Urinary bladder (tissue), 4 donors: Measurements from ENCODE around the gene CADPS2. TPM values are rescaled to one million over a fixed set of nuclear protein-coding genes. Genes with fewer than 3 reads are reported as not detected.
"Not testable (repeated sequence)": the region's sequence is repeated elsewhere in the genome, so short reads cannot be mapped to it uniquely, and the experiment has no call there.

Source experiments
- DNase-seq: peaks from one replicate; pipeline ENCODE4 v3.0.0-alpha.2; 2015; ENCODE audit errors: extremely low spot score
- H3K27ac ChIP-seq: one replicate; pipeline ENCODE4 v1.5.1; 2013; ENCODE audit warnings: low read depth, mild to moderate bottlenecking, moderate library complexity
- H3K36me3 ChIP-seq: one replicate; pipeline ENCODE4 v1.6.1; 2013; ENCODE audit warnings: mild to moderate bottlenecking, moderate library complexity; ENCODE audit not compliant: insufficient read depth
- H3K4me1 ChIP-seq: one replicate; pipeline ENCODE4 v1.6.1; 2013; ENCODE audit warnings: mild to moderate bottlenecking, moderate library complexity; ENCODE audit not compliant: insufficient read depth
- H3K4me3 ChIP-seq: one replicate; pipeline ENCODE4 v1.5.1; 2013; ENCODE audit warnings: low read depth, low read length
- WGBS: extraction: QIAGEN DNeasy Blood & Tissue Kit; methylation state at CpG from one replicate; pipeline ENCODE4 v1.1.7; 2013; 5-methylcytosine and 5-hydroxymethylcytosine counted together
- polyA plus RNA-seq: library from polyadenylated mRNA; stranded (reverse); fragments of 200-250 nt; gene quantifications from one replicate; pipeline ENCODE4 v1.2.3, GENCODE V29; 2013
- total RNA-seq: library from RNA; depleted of rRNA; stranded (reverse); fragments of >200 nt; gene quantifications from one replicate; pipeline ENCODE4 v1.2.3, GENCODE V29; 2014
- donor health status: healthy with polysubstance abuse.
- donor health status: healthy.

The CADPS2 gene
- total and polyA plus RNA-seq, 2 donors, result 5.5 to 36.0 TPM

DNA sequence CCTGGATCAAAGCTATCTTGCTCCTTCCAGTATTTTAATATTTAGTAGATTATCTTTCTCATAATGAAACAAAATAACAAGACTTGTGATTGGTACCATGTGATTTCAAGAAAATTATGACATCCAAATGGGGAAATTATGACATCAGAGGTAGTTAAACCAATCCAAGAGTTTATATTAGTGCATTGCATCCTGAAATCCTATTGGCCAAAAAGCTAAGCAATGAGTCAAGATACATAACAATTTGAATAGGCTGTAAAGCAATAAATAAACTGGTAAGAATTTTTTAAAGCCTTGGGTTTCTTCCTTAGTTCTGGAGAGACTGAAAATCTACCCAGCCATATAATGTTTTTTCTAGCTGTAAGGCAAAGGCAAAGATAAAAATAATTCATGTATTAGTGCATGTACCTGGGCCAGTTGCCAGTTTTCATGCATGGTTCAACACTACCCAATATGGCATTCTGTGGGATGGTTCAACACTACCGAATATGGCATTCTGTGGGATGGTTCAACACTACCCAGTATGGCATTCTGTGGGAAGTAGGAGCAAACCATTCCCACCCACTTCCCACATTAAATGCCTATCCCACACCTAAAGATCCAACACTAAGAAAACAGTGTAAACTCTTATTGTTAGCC is 183.3 kb downstream of the CADPS2 start, which contains the start of gene RNF148:
RNF148 (minus strand) TSS at position 51 of the 639 bp plus-strand sequence. CDS start 172 bp downstream, outside the sequence.
- DNase-seq, result no peak
- no peaks in the 10 kb centered on the region for H3K36me3 ChIP-seq
- H3K27ac ChIP-seq, result no peak within 1 kb of the TSS
- H3K4me3 ChIP-seq, result no peak within 1 kb of the TSS
- WGBS, result 95% methylated on average over 1 of the region's 1 CpG
- H3K4me1 ChIP-seq, result no peaks in the 10 kb centered on the region

GRCh38 chr7:122699017-122699416 is 187.2 kb downstream of the CADPS2 start, which contains the start of gene RNF133:
Gene RNF133 (minus strand): TSS chr7:122699117. CDS start chr7:122698918, 199 bp downstream.
- Histone ChIP-seq H3K27ac (no peak within 1 kb of the TSS), H3K36me3 (no peaks in the 10 kb centered on the region), H3K4me1 (no peaks in the 10 kb centered on the region), H3K4me3 (no peak within 1 kb of the TSS)
- no peak for DNase-seq

- no peak overlapping the region for H3K27ac ChIP-seq
- WGBS, result 88% methylated on average over 1 of the region's 1 CpG
- DNase-seq, result no peak
- H3K4me3 ChIP-seq, result no peak overlapping the region
- no peaks in the 10 kb centered on the region for H3K36me3 ChIP-seq
- no peaks in the 10 kb centered on the region for H3K4me1 ChIP-seq
Observed at GRCh38 chr7:122695816-122696215, 190.4 kb downstream of the CADPS2 start.

DNA sequence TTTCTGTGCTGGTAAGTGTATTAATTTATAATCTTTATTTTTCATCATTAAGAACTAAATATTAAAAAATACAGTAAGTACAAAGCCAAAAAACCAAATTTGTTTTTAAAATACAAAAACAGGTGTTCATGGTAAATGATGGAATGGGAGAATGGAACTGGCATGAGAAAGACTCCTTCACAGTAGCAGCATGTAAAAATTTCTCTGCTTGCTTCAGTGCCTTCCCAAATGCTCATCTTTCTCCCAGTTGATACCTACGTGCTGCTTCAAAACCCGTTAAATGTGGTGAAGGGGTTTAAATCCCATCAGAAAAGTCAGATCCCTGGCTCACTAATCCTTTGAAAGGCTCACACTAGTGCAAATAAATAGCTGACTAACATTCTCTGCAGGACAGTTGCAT is 191.6 kb downstream of the CADPS2 start:
- WGBS, result 84% methylated on average over 2 of the region's 2 CpGs
- Histone ChIP-seq H3K36me3 (no peaks in the 10 kb centered on the region), H3K4me3 (no peak overlapping the region), H3K27ac (no peak overlapping the region), H3K4me1 (no peaks in the 10 kb centered on the region)
- no peak for DNase-seq

GRCh38 chr7:122692769-122693309 is 193.4 kb downstream of the CADPS2 start:
- H3K27ac ChIP-seq, result no peak overlapping the region
- DNase-seq, result no peak
- no peaks in the 10 kb centered on the region for H3K36me3 ChIP-seq
- WGBS, result 95% methylated on average over 3 of the region's 3 CpGs
- no peaks in the 10 kb centered on the region for H3K4me1 ChIP-seq
- H3K4me3 ChIP-seq, result no peak overlapping the region

GRCh38 chr7:122691569-122692235 is 194.6 kb downstream of the CADPS2 start:
- 94% methylated on average over 14 of the region's 14 CpGs for WGBS
- DNase-seq, result no peak
- no peaks in the 10 kb centered on the region for H3K4me1 ChIP-seq
- no peaks in the 10 kb centered on the region for H3K36me3 ChIP-seq
- no peak overlapping the region for H3K27ac ChIP-seq
- no peak overlapping the region for H3K4me3 ChIP-seq

DNA sequence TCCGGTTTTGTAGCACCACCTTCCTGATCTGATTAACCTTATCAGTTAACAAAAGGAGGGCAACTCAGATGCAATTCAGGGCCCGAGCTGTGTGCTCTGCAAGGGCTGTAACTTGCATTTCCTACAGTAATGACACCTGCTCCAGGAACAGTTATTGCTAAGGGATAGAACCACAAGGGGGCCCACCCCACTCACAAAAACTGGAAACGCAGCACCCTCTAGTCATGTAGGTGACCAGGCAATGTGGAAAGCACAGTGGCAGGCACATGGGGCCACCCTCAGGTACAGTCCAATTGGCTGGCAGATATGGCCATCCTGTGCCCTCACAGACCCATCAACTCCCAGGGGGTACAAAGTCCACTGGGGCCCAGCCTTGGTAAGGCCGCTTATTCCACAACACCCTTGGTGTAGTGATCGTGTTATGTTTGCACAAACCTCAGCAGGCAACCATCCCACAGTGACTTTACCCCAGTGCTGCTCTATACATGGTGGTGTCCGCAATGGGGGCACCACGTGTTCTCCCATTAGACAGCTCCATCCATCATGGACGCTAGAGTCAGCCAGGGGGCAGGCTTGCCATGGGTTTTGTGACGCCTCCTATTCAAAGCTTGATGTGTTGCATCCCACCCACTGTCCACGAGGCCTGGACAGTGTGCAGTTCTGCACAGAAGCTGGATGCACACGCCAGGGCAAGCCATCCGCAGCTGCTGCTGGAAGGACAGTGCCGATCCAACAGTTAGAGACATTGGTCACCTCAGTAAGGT is 196.7 kb downstream of the CADPS2 start:
- H3K27ac ChIP-seq, result no peak overlapping the region
- no peaks in the 10 kb centered on the region for H3K36me3 ChIP-seq
- WGBS, result 95% methylated on average over 13 of the region's 13 CpGs
- no peak overlapping the region for H3K4me3 ChIP-seq
- DNase-seq, result no peak
- H3K4me1 ChIP-seq, result no peaks in the 10 kb centered on the region

DNA sequence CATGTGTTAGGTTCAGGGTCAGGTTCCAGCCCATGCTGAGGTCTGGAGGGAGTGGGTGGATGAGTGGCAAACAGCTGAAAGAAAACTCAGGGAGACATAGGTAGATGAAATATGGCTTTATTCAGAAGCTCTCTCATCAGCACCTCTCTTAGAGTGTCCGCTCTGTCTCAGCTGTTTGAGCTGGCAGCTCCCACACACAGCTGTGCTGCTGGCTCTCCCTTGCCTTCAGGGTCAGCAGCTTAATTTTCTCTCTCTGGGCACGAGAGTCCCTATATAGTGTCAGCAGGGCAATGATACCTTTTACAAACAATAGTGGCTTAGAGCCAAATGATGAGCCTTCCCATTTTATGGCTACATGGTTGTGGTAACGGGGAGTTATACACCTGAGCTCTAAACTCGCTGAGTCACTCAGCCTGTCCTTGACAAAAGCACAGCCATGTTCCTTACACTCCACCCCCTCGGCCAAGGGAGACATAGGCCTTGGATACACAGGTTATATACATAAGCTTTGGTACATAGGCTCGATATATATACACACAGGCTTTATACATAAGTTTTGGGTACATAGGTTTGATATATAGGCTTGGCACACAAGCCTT is 197.8 kb downstream of the CADPS2 start:
- no peak for DNase-seq

DNA sequence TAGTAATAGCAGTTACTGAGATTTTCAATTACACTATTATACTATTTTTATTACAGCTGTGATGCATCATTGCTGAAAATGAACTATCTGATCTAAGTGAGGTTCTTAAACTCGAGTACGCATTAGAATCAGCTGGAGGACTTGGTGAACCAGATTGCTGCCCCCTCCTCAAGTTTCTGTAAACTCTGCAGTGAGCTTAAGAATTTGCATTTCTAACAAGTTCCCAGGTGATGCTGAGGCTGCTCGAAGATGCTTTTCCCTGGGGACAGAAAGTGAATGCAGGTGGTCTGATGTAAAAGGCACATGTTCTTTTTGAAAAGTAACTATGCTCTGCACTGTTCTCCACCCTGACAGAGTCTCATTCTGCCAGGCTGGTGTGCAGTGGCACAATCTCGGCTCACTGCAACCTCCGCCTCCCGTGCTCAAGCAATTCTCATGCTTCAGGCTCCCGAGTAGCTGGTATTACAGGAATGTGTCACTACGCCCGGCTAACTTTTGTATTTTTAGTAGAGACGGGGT is 199.8 kb downstream of the CADPS2 start:
- Histone ChIP-seq H3K27ac (no peak overlapping the region), H3K4me3 (no peak overlapping the region), H3K36me3 (no peaks in the 10 kb centered on the region), H3K4me1 (no peaks in the 10 kb centered on the region)
- 76% methylated on average over 10 of the region's 10 CpGs for WGBS
- no peak for DNase-seq

More for the DNA sequence above, 197.8 kb downstream of the CADPS2 start:
- Histone ChIP-seq H3K27ac (no peak overlapping the region), H3K4me1 (no peaks in the 10 kb centered on the region), H3K4me3 (no peak overlapping the region), H3K36me3 (no peaks in the 10 kb centered on the region)
- WGBS, result 79% methylated on average over 6 of the region's 6 CpGs

GRCh38 chr7:122684504-122684903 is 201.8 kb downstream of the CADPS2 start:
- Histone ChIP-seq H3K4me3 (no peak overlapping the region), H3K36me3 (no peaks in the 10 kb centered on the region), H3K27ac (no peak overlapping the region), H3K4me1 (no peaks in the 10 kb centered on the region)
- 65% methylated on average over 2 of the region's 2 CpGs for WGBS
- DNase-seq, result no peak

- H3K27ac ChIP-seq, result no peak overlapping the region
- DNase-seq, result no peak
- WGBS, result 73% methylated on average over 8 of the region's 8 CpGs
Observed at GRCh38 chr7:122682815-122683550, 203.3 kb downstream of the CADPS2 start.

DNA sequence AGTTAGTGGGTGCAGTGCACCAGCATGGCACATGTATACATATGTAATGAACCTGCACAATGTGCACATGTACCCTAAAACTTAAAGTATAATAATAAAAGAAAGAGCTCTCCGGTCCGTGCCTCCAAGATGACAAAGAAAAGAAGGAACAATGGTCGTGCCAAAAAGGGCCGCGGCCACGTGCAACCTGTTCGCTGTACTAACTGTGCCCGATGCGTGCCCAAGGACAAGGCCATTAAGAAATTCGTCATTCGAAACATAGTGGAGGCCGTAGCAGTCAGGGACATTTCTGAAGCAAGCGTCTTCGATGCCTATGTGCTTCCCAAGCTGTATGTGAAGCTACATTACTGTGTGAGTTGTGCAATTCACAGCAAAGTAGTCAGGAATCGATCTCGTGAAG is 205.1 kb downstream of the CADPS2 start:
- H3K4me3 ChIP-seq, H3K4me1 ChIP-seq, H3K36me3 ChIP-seq, H3K27ac ChIP-seq, DNase-seq: not testable (repeated sequence)
- 99% methylated on average over 16 of the region's 16 CpGs for WGBS

More at GRCh38 chr7:122682815-122683550, 203.3 kb downstream of the CADPS2 start:
- no peaks in the 10 kb centered on the region for H3K4me1 ChIP-seq
- no peaks in the 10 kb centered on the region for H3K36me3 ChIP-seq
- no peak overlapping the region for H3K4me3 ChIP-seq
